PC-9 (cell line): ENCODE results near the gene SHANK3. TPM values are rescaled to one million over a fixed set of nuclear protein-coding genes. Genes with fewer than 3 reads are reported as not detected.

Experiments
- BruUV-seq: library from RNA; stranded (reverse); fragments of 400-500 nt; replicated peaks from 2 replicates; lab custom pipeline; 2021; lab: Mats Ljungman, UMichigan
- CTCF ChIA-PET: fragments of 300-600 bp; sonication (Branson Sonifier 250); formaldehyde crosslinking; loops from one replicate; lab custom pipeline; 2022; ENCODE audit warnings: antibody characterized with exemption; lab: Charles Lee
- POLR2A ChIA-PET: fragments of 300-600 bp; sonication (Branson Sonifier 250); formaldehyde crosslinking; loops from one replicate; lab custom pipeline; 2022; ENCODE audit warnings: antibody characterized with exemption; ENCODE audit not compliant: unreplicated experiment; lab: Charles Lee
- DNase-seq, 2 experiments: peaks; one replicate each; pipeline versions ENCODE4 v3.0.0 to v3.0.0-alpha.2; 2015 to 2022; ENCODE audit warnings: mixed read lengths in 1 of 2
- H2AFZ ChIP-seq: fragments of 200-600 bp; sonication (generic); 2 replicates; pipeline ENCODE4 v1.8.1; 2017; ENCODE audit warnings: antibody characterized with exemption
- H3F3A ChIP-seq: fragments of 200-600 bp; sonication (generic); 2 replicates; pipeline ENCODE4 v1.8.1; 2017; ENCODE audit warnings: antibody characterized with exemption, mild to moderate bottlenecking, low read depth; ENCODE audit not compliant: insufficient read depth
- H3K27ac ChIP-seq: fragments of 200-600 bp; sonication (generic); 2 replicates; pipeline ENCODE4 v1.6.1; 2016; ENCODE audit warnings: mixed run types
- H3K27me3 ChIP-seq: fragments of 200-600 bp; sonication (generic); 2 replicates; pipeline ENCODE4 v1.6.1; 2016; ENCODE audit warnings: low read depth, mixed run types; ENCODE audit not compliant: insufficient read depth
- H3K36me3 ChIP-seq: fragments of 200-600 bp; sonication (generic); 2 replicates; pipeline ENCODE4 v1.6.1; 2016; ENCODE audit warnings: low read depth, mixed run types
- H3K4me1 ChIP-seq: fragments of 200-600 bp; sonication (generic); replicated peaks from 2 replicates; pipeline ENCODE4 v1.6.1; 2016; ENCODE audit warnings: mixed run types; ENCODE audit not compliant: insufficient read depth
- H3K4me2 ChIP-seq: fragments of 200-600 bp; sonication (generic); 2 replicates; pipeline ENCODE4 v1.6.1; 2017; ENCODE audit warnings: mixed run types
- H3K4me3 ChIP-seq: fragments of 200-600 bp; sonication (generic); 2 replicates; pipeline ENCODE4 v1.6.1; 2016; ENCODE audit warnings: mixed run types
- H3K79me2 ChIP-seq: fragments of 200-600 bp; sonication (generic); 2 replicates; pipeline ENCODE4 v1.6.1; 2017; ENCODE audit warnings: low read depth, mixed run types
- H3K9me2 ChIP-seq: fragments of 200-600 bp; sonication (generic); 2 replicates; pipeline ENCODE4 v1.8.1; 2017; ENCODE audit warnings: mild to moderate bottlenecking; ENCODE audit not compliant: insufficient read depth
- H3K9me3 ChIP-seq: fragments of 200-600 bp; sonication (generic); 2 replicates; pipeline ENCODE4 v1.8.1; 2016; ENCODE audit warnings: low read depth; ENCODE audit not compliant: insufficient read depth
- H4K20me1 ChIP-seq: fragments of 200-600 bp; sonication (generic); 2 replicates; pipeline ENCODE4 v1.8.1; 2017; ENCODE audit not compliant: insufficient read depth
- EZH2 ChIP-seq: fragments of 200-600 bp; sonication (generic); IDR thresholded peaks from 2 replicates; pipeline ENCODE4 v1.8.0; 2017; ENCODE audit warnings: antibody characterized with exemption, low read depth
- intact Hi-C: fragments of 100-400 bp; cut with micrococcal nuclease; formaldehyde crosslinking; loops from one replicate; pipeline ENCODE4 v1.10.0; 2022; ENCODE audit not compliant: unreplicated experiment
- total RNA-seq: library from RNA; stranded (reverse); gene quantifications from 2 replicates; pipeline ENCODE4 v1.2.3, GENCODE V29; 2021
- TF ChIP-seq, protein P1 (sequence below): fragments of 200-600 bp; sonication (generic); conservative IDR thresholded peaks from 2 replicates; pipeline ENCODE4 v1.6.1; 2017; ENCODE audit warnings: mixed run types, antibody characterized with exemption, mild to moderate bottlenecking, moderate library complexity

Gene SHANK3
- total RNA-seq, 1 experiment from 2014 or later: 5.8 TPM

DNA sequence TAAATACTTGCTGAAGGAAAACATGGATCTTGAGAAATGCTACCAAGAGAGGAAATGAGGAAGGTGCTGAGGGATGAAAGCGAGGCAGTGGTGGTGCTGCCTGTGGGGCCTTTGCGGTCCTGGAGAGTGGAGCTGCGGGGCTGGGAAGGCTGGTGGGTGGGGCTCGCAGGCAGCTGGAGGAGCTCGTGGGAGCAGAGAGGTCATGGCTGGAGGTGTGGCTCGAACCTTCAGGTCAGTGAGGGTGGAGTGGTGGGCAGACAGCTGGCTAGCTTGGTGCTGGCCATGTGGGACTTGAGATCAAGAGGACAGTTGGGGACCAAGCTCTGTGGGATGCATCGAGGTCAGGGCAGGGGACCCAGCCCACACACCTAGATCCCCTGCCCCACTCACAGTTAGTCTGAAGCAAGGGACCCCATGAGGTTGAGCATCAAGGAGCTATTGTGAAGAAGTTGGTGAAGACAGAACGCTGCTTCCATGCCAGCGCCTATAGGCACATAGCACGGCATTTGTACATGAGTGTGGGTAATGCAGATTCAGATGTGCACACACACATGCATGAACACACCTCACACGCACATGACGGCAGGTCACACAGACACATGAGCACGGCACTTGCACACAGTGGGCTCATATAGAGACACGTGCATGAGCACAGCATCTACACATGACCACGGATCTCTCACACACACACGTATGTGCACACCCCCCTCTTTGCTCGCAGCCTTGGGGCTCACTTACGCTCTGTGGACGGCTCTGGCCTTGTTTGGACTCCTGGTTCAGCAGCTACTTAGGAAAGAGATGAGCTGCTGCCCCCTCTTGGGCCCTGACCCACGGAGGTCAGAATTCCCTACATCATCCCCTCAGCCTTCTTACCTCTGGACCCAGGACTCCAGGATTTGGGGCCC, 30.4 kb downstream of the SHANK3 start:
- 0 out of 2 replicates have a peak, but pooled peaks cover 1% of the 10 kb centered on the region for H3K4me1 ChIP-seq
- POLR2A ChIA-PET: no interaction called here
- no TSS peak for BruUV-seq
- H3K9me3 ChIP-seq: no peaks in the 10 kb centered on the region
- H3K27ac ChIP-seq: no peak overlapping the region
- CTCF ChIA-PET: interaction anchor here (0.6 kb wide), 2 partner anchors 106 to 622 kb away, joined by 3 to 4 read pairs; no protein-coding TSS in a partner anchor
- no peak overlapping the region for H3K4me3 ChIP-seq
- no peak overlapping the region for H2AFZ ChIP-seq
- H3K9me2 ChIP-seq: no peaks in the 10 kb centered on the region
- no peaks in the 10 kb centered on the region for H3K36me3 ChIP-seq
- H3K27me3 ChIP-seq: no peaks in the 10 kb centered on the region
- H3F3A ChIP-seq: no peaks in the 10 kb centered on the region; the same call in 1 of the 2 replicates
- intact Hi-C loops: no loop called here
- no peak for DNase-seq
- H3K79me2 ChIP-seq: no peaks in the 10 kb centered on the region
- no peak for TF ChIP-seq EZH2
- TF ChIP-seq, protein P1, sequence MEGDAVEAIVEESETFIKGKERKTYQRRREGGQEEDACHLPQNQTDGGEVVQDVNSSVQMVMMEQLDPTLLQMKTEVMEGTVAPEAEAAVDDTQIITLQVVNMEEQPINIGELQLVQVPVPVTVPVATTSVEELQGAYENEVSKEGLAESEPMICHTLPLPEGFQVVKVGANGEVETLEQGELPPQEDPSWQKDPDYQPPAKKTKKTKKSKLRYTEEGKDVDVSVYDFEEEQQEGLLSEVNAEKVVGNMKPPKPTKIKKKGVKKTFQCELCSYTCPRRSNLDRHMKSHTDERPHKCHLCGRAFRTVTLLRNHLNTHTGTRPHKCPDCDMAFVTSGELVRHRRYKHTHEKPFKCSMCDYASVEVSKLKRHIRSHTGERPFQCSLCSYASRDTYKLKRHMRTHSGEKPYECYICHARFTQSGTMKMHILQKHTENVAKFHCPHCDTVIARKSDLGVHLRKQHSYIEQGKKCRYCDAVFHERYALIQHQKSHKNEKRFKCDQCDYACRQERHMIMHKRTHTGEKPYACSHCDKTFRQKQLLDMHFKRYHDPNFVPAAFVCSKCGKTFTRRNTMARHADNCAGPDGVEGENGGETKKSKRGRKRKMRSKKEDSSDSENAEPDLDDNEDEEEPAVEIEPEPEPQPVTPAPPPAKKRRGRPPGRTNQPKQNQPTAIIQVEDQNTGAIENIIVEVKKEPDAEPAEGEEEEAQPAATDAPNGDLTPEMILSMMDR: no peak
- H3K4me2 ChIP-seq: no peak overlapping the region
- H4K20me1 ChIP-seq: no peaks in the 10 kb centered on the region

DNA sequence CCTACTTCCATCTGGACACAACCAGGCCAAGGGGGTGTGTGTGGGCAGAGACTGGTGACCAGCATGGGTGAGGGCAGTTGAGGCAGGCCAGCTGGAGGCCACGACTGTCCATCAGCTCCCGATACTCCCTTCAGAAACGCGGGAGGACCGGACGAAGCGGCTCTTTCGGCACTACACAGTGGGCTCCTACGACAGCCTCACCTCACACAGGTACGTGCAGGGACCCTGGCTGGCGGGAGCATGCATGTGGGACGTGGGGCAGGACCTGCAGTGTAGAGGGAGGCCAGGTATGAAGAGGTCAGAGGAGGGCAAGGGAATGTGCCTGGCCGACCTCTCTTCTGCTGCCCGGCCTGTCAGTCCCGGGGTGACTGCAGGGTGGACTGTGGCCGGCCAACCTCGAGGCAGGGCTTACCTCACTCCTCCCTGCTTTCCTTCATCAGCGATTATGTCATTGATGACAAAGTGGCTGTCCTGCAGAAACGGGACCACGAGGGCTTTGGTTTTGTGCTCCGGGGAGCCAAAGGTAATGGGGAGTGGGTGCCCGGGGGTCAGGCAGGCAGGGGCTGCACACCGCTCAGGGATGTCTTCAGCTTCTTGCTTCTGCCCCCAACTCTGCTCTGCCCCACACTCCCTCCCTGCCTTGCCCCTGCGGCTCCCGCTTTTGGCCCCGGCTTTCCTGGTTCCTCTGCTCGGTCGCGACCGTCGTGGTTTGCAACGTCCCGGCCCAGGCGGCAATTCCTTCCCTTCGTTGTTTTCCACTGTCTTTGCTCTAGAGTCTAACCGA, 31.3 kb downstream of the SHANK3 start:
- H3K9me2 ChIP-seq: no peaks in the 10 kb centered on the region
- BruUV-seq: no TSS peak
- POLR2A ChIA-PET: no interaction called here
- intact Hi-C loops: no loop called here
- no peak overlapping the region for H3K4me3 ChIP-seq
- H3K27me3 ChIP-seq: no peaks in the 10 kb centered on the region
- no peaks in the 10 kb centered on the region for H3K36me3 ChIP-seq
- no peak for TF ChIP-seq EZH2
- TF ChIP-seq, protein P1: no peak
- CTCF ChIA-PET: interaction anchor here (0.6 kb wide), 1 partner anchor 107 kb away, joined by 3 read pairs; no protein-coding TSS in a partner anchor
- H3K9me3 ChIP-seq: no peaks in the 10 kb centered on the region
- H3K4me1 ChIP-seq: no peaks in the 10 kb centered on the region
- no peak overlapping the region for H2AFZ ChIP-seq
- H3F3A ChIP-seq: no peaks in the 10 kb centered on the region; the same call in 1 of the 2 replicates
- H4K20me1 ChIP-seq: no peaks in the 10 kb centered on the region
- no peak overlapping the region for H3K27ac ChIP-seq
- H3K79me2 ChIP-seq: no peaks in the 10 kb centered on the region
- no peak overlapping the region for H3K4me2 ChIP-seq
- no peak for DNase-seq

DNA sequence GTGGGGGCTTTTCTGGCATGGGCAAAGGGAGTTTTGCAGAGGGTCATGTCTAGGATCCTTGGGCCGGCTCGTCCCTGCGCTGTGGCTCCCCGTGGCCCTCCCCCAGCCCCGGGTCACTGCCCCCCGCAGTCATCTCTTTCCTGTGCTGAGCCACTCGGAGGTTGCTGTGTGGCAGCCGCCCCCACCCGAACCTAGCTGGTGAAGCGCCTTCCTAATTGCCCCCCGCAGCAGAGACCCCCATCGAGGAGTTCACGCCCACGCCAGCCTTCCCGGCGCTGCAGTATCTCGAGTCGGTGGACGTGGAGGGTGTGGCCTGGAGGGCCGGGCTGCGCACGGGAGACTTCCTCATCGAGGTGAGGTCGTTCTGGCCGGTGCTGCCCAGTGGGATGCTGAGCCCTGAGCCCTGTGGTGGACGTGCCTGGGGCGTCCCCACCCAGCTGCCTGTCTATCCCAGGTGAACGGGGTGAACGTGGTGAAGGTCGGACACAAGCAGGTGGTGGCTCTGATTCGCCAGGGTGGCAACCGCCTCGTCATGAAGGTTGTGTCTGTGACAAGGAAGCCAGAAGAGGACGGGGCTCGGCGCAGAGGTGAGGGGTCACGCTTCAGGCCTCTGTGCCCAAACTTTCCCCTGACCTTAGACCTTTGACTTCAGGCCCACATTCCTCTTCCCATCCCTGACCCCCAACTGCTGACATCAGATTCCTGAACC, 32.0 kb downstream of the SHANK3 start:
- no peaks in the 10 kb centered on the region for H3K36me3 ChIP-seq
- no peak overlapping the region for H2AFZ ChIP-seq
- no peaks in the 10 kb centered on the region for H3K79me2 ChIP-seq
- no peaks in the 10 kb centered on the region for H3K4me1 ChIP-seq
- ChIA-PET POLR2A (no interaction called here), CTCF (no interaction called here)
- no peaks in the 10 kb centered on the region for H3K9me3 ChIP-seq
- intact Hi-C loops: no loop called here
- no peaks in the 10 kb centered on the region for H3K9me2 ChIP-seq
- DNase-seq: no peak
- no peak overlapping the region for H3K4me2 ChIP-seq
- no TSS peak for BruUV-seq
- no peaks in the 10 kb centered on the region for H3K27me3 ChIP-seq
- no peak overlapping the region for H3K27ac ChIP-seq
- no peaks in the 10 kb centered on the region; the same call in 1 of the 2 replicates for H3F3A ChIP-seq
- no peaks in the 10 kb centered on the region for H4K20me1 ChIP-seq
- no peak overlapping the region for H3K4me3 ChIP-seq
- TF ChIP-seq EZH2: no peak
- TF ChIP-seq, protein P1: no peak
